ENCODE measurements around the gene HOXD12.

Gene HOXD12

DNA sequence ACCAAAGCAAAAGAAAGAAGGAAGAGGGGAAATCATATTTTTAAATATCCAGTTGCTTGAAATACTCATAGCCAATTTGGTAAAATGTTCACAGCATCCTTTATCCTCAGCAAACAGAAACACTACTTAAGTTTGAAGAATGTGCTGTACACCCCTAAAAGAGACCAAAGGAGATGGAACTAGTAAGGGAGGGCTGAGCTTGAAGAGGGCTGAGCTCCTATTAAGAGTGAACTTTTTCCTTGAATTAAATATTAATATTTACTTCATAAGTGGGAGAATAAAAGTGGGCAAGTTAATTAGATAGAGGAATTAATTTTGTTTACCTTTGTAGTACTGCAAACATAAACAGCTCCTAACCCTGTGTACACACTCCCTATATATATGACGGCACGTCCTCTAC, 22.8 kb upstream of the HOXD12 start:
- Histone ChIP-seq H3K4me1 (ENCODE audit: low read depth, poor library complexity, severe bottlenecking) (no peaks in the 10 kb centered on the region), H2AFZ (ENCODE audit: low read depth) (no peak overlapping the region), H3K4me2 (no peak overlapping the region), H3K27me3 (ENCODE audit: insufficient read depth, low read depth) (no peaks in the 10 kb centered on the region), H3K27ac (no peak overlapping the region), H3K79me2 (ENCODE audit: insufficient read depth, low read depth) (no peaks in the 10 kb centered on the region), H3K9ac (no peak overlapping the region), H3K4me3 (IDR thresholded peaks at IDR 0.05; ENCODE audit: insufficient read depth, low read depth, low read length) (no peak overlapping the region), H3K36me3 (ENCODE audit: insufficient read depth) (no peaks in the 10 kb centered on the region), H4K20me1 (ENCODE audit: insufficient read depth) (no peaks in the 10 kb centered on the region)
- TF ChIP-seq, protein P1, sequence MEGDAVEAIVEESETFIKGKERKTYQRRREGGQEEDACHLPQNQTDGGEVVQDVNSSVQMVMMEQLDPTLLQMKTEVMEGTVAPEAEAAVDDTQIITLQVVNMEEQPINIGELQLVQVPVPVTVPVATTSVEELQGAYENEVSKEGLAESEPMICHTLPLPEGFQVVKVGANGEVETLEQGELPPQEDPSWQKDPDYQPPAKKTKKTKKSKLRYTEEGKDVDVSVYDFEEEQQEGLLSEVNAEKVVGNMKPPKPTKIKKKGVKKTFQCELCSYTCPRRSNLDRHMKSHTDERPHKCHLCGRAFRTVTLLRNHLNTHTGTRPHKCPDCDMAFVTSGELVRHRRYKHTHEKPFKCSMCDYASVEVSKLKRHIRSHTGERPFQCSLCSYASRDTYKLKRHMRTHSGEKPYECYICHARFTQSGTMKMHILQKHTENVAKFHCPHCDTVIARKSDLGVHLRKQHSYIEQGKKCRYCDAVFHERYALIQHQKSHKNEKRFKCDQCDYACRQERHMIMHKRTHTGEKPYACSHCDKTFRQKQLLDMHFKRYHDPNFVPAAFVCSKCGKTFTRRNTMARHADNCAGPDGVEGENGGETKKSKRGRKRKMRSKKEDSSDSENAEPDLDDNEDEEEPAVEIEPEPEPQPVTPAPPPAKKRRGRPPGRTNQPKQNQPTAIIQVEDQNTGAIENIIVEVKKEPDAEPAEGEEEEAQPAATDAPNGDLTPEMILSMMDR (conservative IDR thresholded peaks at IDR 0.05; ENCODE audit: low read depth, low read length), result no peak

DNA sequence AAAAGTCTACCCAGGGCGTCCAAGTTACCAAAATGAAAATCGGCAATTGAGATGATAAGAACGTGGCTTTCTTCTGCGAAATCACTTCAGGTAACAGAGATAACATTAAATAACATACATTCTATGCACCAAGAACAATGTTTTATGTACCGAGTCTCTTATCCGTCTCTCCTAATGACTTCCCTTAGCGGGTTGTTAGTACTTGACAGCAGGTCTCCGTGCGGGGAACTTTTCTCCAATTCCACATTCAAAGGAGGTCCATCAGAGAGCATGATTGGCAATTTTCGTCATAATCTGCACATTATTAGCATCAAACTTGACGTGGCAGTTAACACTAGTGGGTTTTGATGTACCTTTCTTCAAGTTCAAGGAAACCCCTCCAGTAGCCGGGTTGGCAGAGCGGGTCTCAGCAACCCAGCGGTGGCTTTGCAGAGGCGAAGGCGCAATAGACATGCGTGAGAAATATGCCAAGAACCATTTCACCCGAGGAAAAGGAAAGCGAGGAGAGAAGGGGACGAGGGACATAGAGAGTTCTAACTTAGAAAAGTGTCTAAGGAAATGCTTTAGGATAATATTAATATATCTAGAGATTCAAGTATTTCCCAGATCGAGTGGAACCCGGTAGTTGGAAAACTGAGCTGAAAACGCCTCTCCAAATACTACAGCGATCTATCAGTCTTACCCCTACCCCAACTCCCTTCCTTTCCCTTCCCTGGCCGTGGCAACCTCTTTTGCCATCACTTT, 20.9 kb upstream of the HOXD12 start:
- H4K20me1 ChIP-seq (ENCODE audit: insufficient read depth), result no peaks in the 10 kb centered on the region

DNA sequence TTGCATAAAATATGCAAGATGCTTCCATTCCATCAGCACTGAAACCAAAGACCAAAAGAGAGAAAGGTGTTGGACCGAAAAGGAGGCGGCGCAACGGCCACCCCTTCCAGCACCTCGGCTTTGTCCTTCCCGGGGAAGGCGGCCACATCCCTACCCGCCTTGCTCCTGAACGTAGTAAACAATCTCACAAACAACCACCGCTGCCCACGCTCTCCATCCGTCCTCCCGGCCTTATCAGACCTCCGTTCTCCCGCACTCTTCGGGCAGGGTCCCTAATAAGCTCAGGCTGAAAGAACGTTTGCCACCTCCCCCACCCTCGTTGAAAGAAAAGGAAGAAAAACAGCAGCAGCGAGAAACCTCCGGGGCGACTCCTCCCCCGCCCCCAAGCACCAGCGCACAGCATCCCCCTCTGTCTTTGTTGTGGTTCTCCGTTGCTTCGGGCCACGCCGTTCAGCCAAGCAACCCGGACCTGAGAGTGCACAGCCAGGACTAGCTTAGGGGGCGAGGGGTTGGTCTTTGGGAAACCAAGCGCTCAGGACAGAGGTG, 20.2 kb upstream of the HOXD12 start:
- no peak overlapping the region for H3K9ac ChIP-seq
- H4K20me1 ChIP-seq (ENCODE audit: insufficient read depth), result no peaks in the 10 kb centered on the region
- H3K27ac ChIP-seq, result no peak overlapping the region
- H3K79me2 ChIP-seq (ENCODE audit: insufficient read depth, low read depth), result no peaks in the 10 kb centered on the region
- no peaks in the 10 kb centered on the region for H3K4me1 ChIP-seq (ENCODE audit: low read depth, poor library complexity, severe bottlenecking)
- no peak overlapping the region for H3K4me3 ChIP-seq (IDR thresholded peaks at IDR 0.05; ENCODE audit: insufficient read depth, low read depth, low read length)
- H3K36me3 ChIP-seq (ENCODE audit: insufficient read depth), result no peaks in the 10 kb centered on the region
- no peak overlapping the region for H3K4me2 ChIP-seq
- TF ChIP-seq, protein P1 (conservative IDR thresholded peaks at IDR 0.05; ENCODE audit: low read depth, low read length), result no peak
- no peaks in the 10 kb centered on the region for H3K27me3 ChIP-seq (ENCODE audit: insufficient read depth, low read depth)
- H2AFZ ChIP-seq (ENCODE audit: low read depth), result no peak overlapping the region

More for the DNA sequence above, 20.9 kb upstream of the HOXD12 start:
- Histone ChIP-seq H3K79me2 (ENCODE audit: insufficient read depth, low read depth) (no peaks in the 10 kb centered on the region), H3K4me3 (IDR thresholded peaks at IDR 0.05; ENCODE audit: insufficient read depth, low read depth, low read length) (no peak overlapping the region), H3K36me3 (ENCODE audit: insufficient read depth) (no peaks in the 10 kb centered on the region), H2AFZ (ENCODE audit: low read depth) (no peak overlapping the region), H3K9ac (no peak overlapping the region), H3K27me3 (ENCODE audit: insufficient read depth, low read depth) (no peaks in the 10 kb centered on the region), H3K27ac (no peak overlapping the region), H3K4me2 (no peak overlapping the region), H3K4me1 (ENCODE audit: low read depth, poor library complexity, severe bottlenecking) (no peaks in the 10 kb centered on the region)
- TF ChIP-seq, protein P1 (conservative IDR thresholded peaks at IDR 0.05; ENCODE audit: low read depth, low read length), result no peak

DNA sequence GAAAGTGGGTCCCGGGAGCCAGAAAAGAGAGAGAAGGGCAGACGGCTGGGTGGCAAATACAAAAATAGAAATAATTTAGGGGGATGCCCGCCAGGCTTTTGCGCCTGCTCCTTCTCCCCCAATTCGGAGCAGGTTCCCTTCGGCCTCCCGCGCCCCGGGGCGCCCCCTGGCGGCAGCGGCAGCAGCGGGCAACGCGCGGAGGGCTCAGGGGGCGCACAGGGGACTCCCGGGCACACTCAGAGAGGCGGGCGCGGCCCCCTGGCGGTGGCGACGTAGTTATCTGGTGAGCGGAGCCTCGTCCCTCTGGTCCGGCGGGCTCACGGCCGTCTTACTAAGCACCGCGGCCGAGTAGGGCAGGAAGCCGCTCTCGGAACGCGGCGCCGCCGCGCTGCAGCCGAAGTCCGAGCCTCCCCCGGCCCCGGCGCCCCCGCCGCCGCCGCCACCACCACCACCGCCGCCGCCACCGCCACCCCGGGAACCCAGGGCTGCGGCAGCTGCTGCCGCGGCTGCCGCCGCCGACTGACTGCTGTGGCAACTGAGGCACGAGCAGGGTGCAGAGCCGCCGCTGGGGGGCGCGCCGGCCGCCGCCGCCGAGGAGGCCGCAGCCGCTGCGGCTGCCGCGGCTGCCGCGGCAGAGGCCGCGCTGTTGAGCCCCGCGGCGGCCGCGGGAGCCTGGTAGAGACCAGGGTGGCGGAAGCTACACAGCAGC, 19.6 kb upstream of the HOXD12 start:
- no peak overlapping the region for H3K4me2 ChIP-seq
- no peaks in the 10 kb centered on the region for H3K79me2 ChIP-seq (ENCODE audit: insufficient read depth, low read depth)
- H3K27ac ChIP-seq, result no peak overlapping the region
- H4K20me1 ChIP-seq (ENCODE audit: insufficient read depth), result no peaks in the 10 kb centered on the region
- H3K36me3 ChIP-seq (ENCODE audit: insufficient read depth), result no peaks in the 10 kb centered on the region
- H3K4me3 ChIP-seq (IDR thresholded peaks at IDR 0.05; ENCODE audit: insufficient read depth, low read depth, low read length), result no peak overlapping the region
- H3K9ac ChIP-seq, result no peak overlapping the region
- H2AFZ ChIP-seq (ENCODE audit: low read depth), result no peak overlapping the region
- no peaks in the 10 kb centered on the region for H3K27me3 ChIP-seq (ENCODE audit: insufficient read depth, low read depth)
- TF ChIP-seq, protein P1 (conservative IDR thresholded peaks at IDR 0.05; ENCODE audit: low read depth, low read length), result no peak; the same call in 1 of the 2 replicates
- H3K4me1 ChIP-seq (ENCODE audit: low read depth, poor library complexity, severe bottlenecking), result no peaks in the 10 kb centered on the region
